HTERT RPE-1 (cell line): ENCODE data around the gene ARGLU1.

ENCODE experiments used
- in situ Hi-C: fragments of 300-500 bp; cut with MboI; formaldehyde crosslinking; loops from 4 replicates; pipeline ENCODE4 v1.14.3; 2020; ENCODE audit warnings: low sequenced_read_pairs

ARGLU1 gene

GRCh38 chr13:106548064-106548696, 19.8 kb downstream of the ARGLU1 start:
- in situ Hi-C loops, result no loop called here

- in situ Hi-C loops, result no loop called here
These were observed 26.1 kb downstream of the ARGLU1 start for GRCh38 chr13:106541826-106542225.

- in situ Hi-C loops, result no loop called here
These were observed 27.3 kb downstream of the ARGLU1 start for GRCh38 chr13:106540613-106541012.

- in situ Hi-C loops, result no loop called here
These were observed 30.4 kb downstream of the ARGLU1 start for GRCh38 chr13:106537521-106537920.

GRCh38 chr13:106536244-106537034, 31.5 kb downstream of the ARGLU1 start:
- in situ Hi-C loops, result no loop called here

- in situ Hi-C loops, result no loop called here
These were observed 32.2 kb downstream of the ARGLU1 start, which contains the start of gene EFNB2 for GRCh38 chr13:106535552-106536243. EFNB2 (minus strand) TSS chr13:106535662; CDS start chr13:106534964, 698 bp downstream.

- in situ Hi-C loops, result no loop called here
These were observed 33.0 kb downstream of the ARGLU1 start for GRCh38 chr13:106534639-106535551.

- in situ Hi-C loops, result no loop called here
These were observed 33.8 kb downstream of the ARGLU1 start for GRCh38 chr13:106533943-106534638.

- in situ Hi-C loops, result no loop called here
These were observed 34.6 kb downstream of the ARGLU1 start for GRCh38 chr13:106533101-106533942.

GRCh38 chr13:106532111-106532929, 35.6 kb downstream of the ARGLU1 start:
- in situ Hi-C loops, result no loop called here

- in situ Hi-C loops, result no loop called here
These were observed 36.9 kb downstream of the ARGLU1 start for GRCh38 chr13:106530980-106531481.

GRCh38 chr13:106530171-106530851, 37.6 kb downstream of the ARGLU1 start:
- in situ Hi-C loops, result no loop called here

GRCh38 chr13:106529415-106530170, 38.3 kb downstream of the ARGLU1 start:
- in situ Hi-C loops, result no loop called here

- in situ Hi-C loops, result no loop called here
These were observed 39.1 kb downstream of the ARGLU1 start for GRCh38 chr13:106528718-106529414.

GRCh38 chr13:106527826-106528225, 40.1 kb downstream of the ARGLU1 start:
- in situ Hi-C loops, result no loop called here

- in situ Hi-C loops, result no loop called here
These were observed 40.5 kb downstream of the ARGLU1 start for GRCh38 chr13:106527445-106527801.
